HepG2 (cell line): Measurements from ENCODE around the gene TOB1. TPM values are rescaled to one million over a fixed set of nuclear protein-coding genes. Genes with fewer than 3 reads are reported as not detected.

ENCODE experiments used
- ARID5B ChIP-seq: IDR thresholded peaks from 2 replicates; pipeline ENCODE4 v1.4.0; 2020; ENCODE audit warnings: mild to moderate bottlenecking, missing genetic modification reagents
- ELK4 ChIP-seq: sonication (generic); formaldehyde crosslinking; IDR thresholded peaks from 2 replicates; pipeline ENCODE4 v1.9.0; 2021; ENCODE audit warnings: missing genetic modification reagents, borderline replicate concordance
- FOXJ3 ChIP-seq: sonication (generic); formaldehyde crosslinking; IDR thresholded peaks from 2 replicates; pipeline ENCODE4 v1.4.0; 2020; ENCODE audit warnings: missing genetic modification reagents, mild to moderate bottlenecking, borderline replicate concordance
- GATAD2A ChIP-seq: IDR thresholded peaks from 2 replicates; pipeline ENCODE4 v1.6.1; 2016
- IKZF1 ChIP-seq: fragments of 450-650 bp; IDR thresholded peaks from 2 replicates; pipeline ENCODE4 v1.7.1; 2016
- MATR3 ChIP-seq: sonication (generic); formaldehyde crosslinking; IDR thresholded peaks from 2 replicates; pipeline ENCODE4 v1.4.0; 2020; ENCODE audit warnings: missing genetic modification reagents
- MIER3 ChIP-seq: IDR thresholded peaks from 2 replicates; pipeline ENCODE4 v1.6.1; 2016; ENCODE audit warnings: missing compliant biosample characterization, borderline replicate concordance
- PTBP1 ChIP-seq: fragments of 200-400 bp; formaldehyde crosslinking; IDR thresholded peaks from 2 replicates; pipeline ENCODE4 v1.6.1; 2018; ENCODE audit warnings: low read length, low read depth; ENCODE audit not compliant: poor library complexity, severe bottlenecking
- REPIN1 ChIP-seq: sonication (generic); formaldehyde crosslinking; IDR thresholded peaks from 2 replicates; pipeline ENCODE4 v1.8.0; 2022; ENCODE audit warnings: missing genetic modification reagents, low read depth, mild to moderate bottlenecking, borderline replicate concordance
- SPEN ChIP-seq: sonication (generic); formaldehyde crosslinking; IDR thresholded peaks from 2 replicates; pipeline ENCODE4 v1.5.1; 2020; ENCODE audit warnings: low read depth, mild to moderate bottlenecking, missing genetic modification reagents
- SRSF9 ChIP-seq: fragments of 200-400 bp; formaldehyde crosslinking; IDR thresholded peaks from 2 replicates; pipeline ENCODE4 v1.6.1; 2018; ENCODE audit warnings: borderline replicate concordance, mild to moderate bottlenecking, low read depth, low read length; ENCODE audit not compliant: insufficient read depth, poor library complexity, severe bottlenecking
- TBX3 ChIP-seq: fragments of 450-650 bp; IDR thresholded peaks from 2 replicates; pipeline ENCODE4 v1.6.1; 2017; ENCODE audit warnings: antibody characterized with exemption, mild to moderate bottlenecking, inconsistent platforms, borderline replicate concordance
- YEATS4 ChIP-seq: sonication (generic); formaldehyde crosslinking; IDR thresholded peaks from 2 replicates; pipeline ENCODE4 v1.4.0; 2020; ENCODE audit warnings: missing genetic modification reagents, borderline replicate concordance
- ZNF143 ChIP-seq: sonication (generic); formaldehyde crosslinking; IDR thresholded peaks from 2 replicates; pipeline ENCODE4 v1.4.0; 2020; ENCODE audit warnings: missing genetic modification reagents
- polyA plus RNA-seq, 8 experiments: library from polyadenylated mRNA; depleted of rRNA in 3 of 8; stranded (reverse) in 7 of 8; unstranded in 1 of 8; fragments of >200 nt; fragmentation: Illumina TruSeq in 4 of 8; extraction: Trizol in 4 of 8; gene quantifications; 2 replicates each; pipeline versions ENCODE4 v1.2.1 to v1.2.3, GENCODE V29; 2011 to 2016; ENCODE audit warnings: low read depth in 4 of 8, missing spikeins in 1 of 8, mixed read lengths in 1 of 8; ENCODE audit not compliant: insufficient read depth in 1 of 8
- total RNA-seq, 5 experiments: library from RNA; depleted of rRNA; stranded (reverse); fragments of >200 nt; fragmentation: Illumina TruSeq; extraction: Trizol; gene quantifications; 2 replicates each; pipeline ENCODE4 v1.2.3, GENCODE V29; 2016; ENCODE audit warnings: low read depth in 1 of 5
- TF ChIP-seq, protein P1 (sequence below): sonication (generic); formaldehyde crosslinking; IDR thresholded peaks from 2 replicates; pipeline ENCODE4 v1.5.0; 2020; ENCODE audit warnings: missing genetic modification reagents
- TF ChIP-seq, protein P2 (sequence below): sonication (generic); formaldehyde crosslinking; IDR thresholded peaks from 2 replicates; pipeline ENCODE4 v1.5.0; 2020; ENCODE audit warnings: mild to moderate bottlenecking, missing genetic modification reagents
- TF ChIP-seq, protein P3 (sequence below): sonication (generic); formaldehyde crosslinking; IDR thresholded peaks from 2 replicates; pipeline ENCODE4 v1.5.0; 2020; ENCODE audit warnings: mild to moderate bottlenecking, low read depth, missing genetic modification reagents, borderline replicate concordance
- TF ChIP-seq, protein P4 (sequence below): sonication (generic); formaldehyde crosslinking; IDR thresholded peaks from 2 replicates; pipeline ENCODE4 v1.8.1; 2022; ENCODE audit warnings: mild to moderate bottlenecking, missing genetic modification reagents

Gene TOB1
- total and polyA plus RNA-seq, 2 of the 13 experiments (the other 11 are each of a cell fraction or from before 2014, with no cell fraction given), result 21.9 to 57.7 TPM

- TF ChIP-seq, protein P1, sequence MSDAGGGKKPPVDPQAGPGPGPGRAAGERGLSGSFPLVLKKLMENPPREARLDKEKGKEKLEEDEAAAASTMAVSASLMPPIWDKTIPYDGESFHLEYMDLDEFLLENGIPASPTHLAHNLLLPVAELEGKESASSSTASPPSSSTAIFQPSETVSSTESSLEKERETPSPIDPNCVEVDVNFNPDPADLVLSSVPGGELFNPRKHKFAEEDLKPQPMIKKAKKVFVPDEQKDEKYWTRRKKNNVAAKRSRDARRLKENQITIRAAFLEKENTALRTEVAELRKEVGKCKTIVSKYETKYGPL, result no peak
- TF ChIP-seq REPIN1, result peak; percentile 79; the same call in 1 of the 2 replicates
- 0 out of 2 replicates have a peak, but pooled peaks have one; percentile 49 for TF ChIP-seq YEATS4 (CRISPR knock-in tag)
- no peak for TF ChIP-seq MATR3
- TF ChIP-seq ELK4, result no peak
- TF ChIP-seq SRSF9, result no peak
- TF ChIP-seq IKZF1, result no peak
- TF ChIP-seq MIER3 (CRISPR knock-in tag), result no peak; the same call in 1 of the 2 replicates
- TF ChIP-seq, protein P2, sequence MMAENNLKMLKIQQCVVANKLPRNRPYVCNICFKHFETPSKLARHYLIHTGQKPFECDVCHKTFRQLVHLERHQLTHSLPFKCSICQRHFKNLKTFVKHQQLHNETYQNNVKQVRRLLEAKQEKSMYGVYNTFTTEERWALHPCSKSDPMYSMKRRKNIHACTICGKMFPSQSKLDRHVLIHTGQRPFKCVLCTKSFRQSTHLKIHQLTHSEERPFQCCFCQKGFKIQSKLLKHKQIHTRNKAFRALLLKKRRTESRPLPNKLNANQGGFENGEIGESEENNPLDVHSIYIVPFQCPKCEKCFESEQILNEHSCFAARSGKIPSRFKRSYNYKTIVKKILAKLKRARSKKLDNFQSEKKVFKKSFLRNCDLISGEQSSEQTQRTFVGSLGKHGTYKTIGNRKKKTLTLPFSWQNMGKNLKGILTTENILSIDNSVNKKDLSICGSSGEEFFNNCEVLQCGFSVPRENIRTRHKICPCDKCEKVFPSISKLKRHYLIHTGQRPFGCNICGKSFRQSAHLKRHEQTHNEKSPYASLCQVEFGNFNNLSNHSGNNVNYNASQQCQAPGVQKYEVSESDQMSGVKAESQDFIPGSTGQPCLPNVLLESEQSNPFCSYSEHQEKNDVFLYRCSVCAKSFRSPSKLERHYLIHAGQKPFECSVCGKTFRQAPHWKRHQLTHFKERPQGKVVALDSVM (CRISPR knock-in tag), result peak; percentile 61
- peak; percentile 85 for TF ChIP-seq SPEN (CRISPR knock-in tag)
- peak; percentile 48; the same call in 1 of the 2 replicates for TF ChIP-seq ZNF143 (CRISPR knock-in tag)
- peak; percentile 83; the same call in 1 of the 2 replicates for TF ChIP-seq FOXJ3 (CRISPR knock-in tag)
- TF ChIP-seq, protein P3, sequence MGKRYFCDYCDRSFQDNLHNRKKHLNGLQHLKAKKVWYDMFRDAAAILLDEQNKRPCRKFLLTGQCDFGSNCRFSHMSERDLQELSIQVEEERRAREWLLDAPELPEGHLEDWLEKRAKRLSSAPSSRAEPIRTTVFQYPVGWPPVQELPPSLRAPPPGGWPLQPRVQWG (CRISPR knock-in tag), result no peak
- TF ChIP-seq PTBP1, result no peak
- peak; percentile 76; the same call in 1 of the 2 replicates for TF ChIP-seq TBX3
- peak; percentile 66 for TF ChIP-seq ARID5B (CRISPR knock-in tag)
- peak; percentile 89 for TF ChIP-seq GATAD2A (CRISPR knock-in tag)
- TF ChIP-seq, protein P4, sequence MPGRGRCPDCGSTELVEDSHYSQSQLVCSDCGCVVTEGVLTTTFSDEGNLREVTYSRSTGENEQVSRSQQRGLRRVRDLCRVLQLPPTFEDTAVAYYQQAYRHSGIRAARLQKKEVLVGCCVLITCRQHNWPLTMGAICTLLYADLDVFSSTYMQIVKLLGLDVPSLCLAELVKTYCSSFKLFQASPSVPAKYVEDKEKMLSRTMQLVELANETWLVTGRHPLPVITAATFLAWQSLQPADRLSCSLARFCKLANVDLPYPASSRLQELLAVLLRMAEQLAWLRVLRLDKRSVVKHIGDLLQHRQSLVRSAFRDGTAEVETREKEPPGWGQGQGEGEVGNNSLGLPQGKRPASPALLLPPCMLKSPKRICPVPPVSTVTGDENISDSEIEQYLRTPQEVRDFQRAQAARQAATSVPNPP (CRISPR knock-in tag), result no peak
These were observed 43.0 kb upstream of the TOB1 start (continued) for GRCh38 chr17:50908860-50909764.
